ENCODE data around the gene LLPH.

Gene LLPH

DNA sequence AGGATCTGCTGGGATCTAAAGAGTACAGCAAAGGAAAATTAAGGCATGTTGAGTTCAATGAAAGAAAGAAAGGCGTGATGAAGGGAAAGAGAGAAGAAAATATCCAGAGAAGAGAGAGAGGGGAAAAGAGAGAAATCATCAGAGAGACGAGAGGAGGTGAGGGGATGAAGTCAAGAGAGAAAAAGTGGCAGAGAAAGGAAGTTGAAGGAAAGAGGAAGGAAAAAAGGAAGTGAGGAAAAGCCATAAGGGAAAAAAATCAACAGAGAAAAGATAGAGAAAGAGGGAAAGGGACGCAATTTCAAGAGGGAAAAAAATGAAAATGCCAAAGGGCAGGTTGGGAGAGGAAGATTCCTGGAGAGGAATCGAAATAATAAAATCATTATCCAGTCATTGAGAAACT lies 40.4 kb downstream of the LLPH start:
- DNase-seq (ENCODE audit: low read depth) = no peak

- no peak for DNase-seq (ENCODE audit: low read depth)
These were observed 43.1 kb downstream of the LLPH start for GRCh38 chr12:66087365-66087943.

GRCh38 chr12:66085998-66086397 lies 44.6 kb downstream of the LLPH start:
- no peak for DNase-seq (ENCODE audit: low read depth)

DNA sequence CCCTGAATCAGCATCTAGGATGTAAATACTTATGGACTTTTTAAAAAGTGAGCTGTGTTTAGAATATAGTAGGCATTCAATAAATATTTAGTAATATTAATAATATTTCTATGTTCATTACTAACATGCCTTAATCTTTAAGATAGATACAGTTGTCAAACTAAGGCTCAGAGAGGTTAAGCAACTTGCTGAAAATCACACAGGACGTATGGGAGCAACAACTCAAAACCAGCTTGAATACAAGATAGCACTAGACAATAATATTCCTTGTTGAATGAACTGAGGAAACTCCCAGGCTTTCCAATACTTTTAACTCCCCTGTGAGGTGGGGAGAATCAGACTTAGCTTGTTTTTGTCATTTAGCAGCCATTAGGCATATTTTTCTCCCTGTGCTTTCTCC lies 45.3 kb downstream of the LLPH start:
- no peak for DNase-seq (ENCODE audit: low read depth)

DNA sequence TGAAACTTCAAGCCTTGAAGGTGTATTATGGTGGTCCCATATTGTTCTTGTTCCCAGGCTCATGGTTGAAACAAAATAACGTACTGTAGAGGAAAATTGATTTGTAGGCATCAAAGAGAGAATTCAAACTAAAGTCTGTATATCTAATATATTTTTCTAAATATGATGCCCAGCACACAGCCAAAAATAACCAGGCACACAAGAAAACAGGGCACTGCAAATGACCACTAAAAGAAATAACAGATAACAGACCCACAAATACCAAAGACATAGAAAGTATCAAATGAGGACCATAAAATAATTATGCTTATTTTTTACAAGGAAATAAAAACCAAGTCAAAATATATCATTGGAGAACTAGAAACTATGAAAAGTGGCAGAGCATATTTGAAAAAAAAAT lies 46.8 kb downstream of the LLPH start:
- no peak for DNase-seq (ENCODE audit: low read depth)

DNA sequence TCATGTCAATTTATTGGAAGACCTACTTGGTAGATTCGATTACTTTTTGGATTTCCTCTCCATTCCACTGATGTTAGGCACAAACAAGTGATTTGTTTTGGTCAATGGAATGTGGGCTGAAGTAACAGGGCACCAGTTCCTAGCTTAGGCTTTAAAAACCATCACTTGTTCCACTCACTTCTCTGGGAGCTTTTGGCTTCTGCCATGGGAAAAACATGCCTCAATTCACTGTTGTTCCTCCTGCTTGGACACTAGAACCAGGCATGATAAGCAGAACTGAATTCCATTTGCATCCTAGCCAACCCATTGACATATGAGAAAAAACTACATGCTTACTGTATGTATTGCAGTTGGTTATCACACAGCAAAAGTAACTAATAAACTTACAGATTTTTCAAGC lies 47.8 kb downstream of the LLPH start:
- no peak for DNase-seq (ENCODE audit: low read depth)

- no peak for DNase-seq (ENCODE audit: low read depth)
These were observed 49.8 kb downstream of the LLPH start for GRCh38 chr12:66080791-66081190.

- no peak for DNase-seq (ENCODE audit: low read depth)
These were observed 53.0 kb downstream of the LLPH start for GRCh38 chr12:66077542-66077941.

DNA sequence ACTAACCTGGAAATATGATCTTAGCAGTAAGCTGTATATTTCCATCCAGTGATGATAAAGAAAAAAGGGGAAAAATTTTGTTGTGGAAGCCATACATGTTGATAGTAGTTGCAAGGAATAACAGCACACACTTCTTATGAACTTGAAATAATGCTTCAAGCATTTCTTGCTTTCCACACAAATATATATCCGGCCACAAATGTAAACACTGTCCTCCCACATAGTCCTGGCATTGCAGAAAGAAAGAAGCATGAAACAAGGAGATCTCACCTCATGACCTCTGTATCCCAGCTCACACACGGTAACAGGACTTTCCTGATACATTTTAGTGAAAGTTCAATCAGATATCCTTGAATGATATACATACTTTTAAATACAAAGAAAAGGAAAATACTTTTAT lies 56.0 kb downstream of the LLPH start:
- DNase-seq (ENCODE audit: low read depth) = no peak

DNA sequence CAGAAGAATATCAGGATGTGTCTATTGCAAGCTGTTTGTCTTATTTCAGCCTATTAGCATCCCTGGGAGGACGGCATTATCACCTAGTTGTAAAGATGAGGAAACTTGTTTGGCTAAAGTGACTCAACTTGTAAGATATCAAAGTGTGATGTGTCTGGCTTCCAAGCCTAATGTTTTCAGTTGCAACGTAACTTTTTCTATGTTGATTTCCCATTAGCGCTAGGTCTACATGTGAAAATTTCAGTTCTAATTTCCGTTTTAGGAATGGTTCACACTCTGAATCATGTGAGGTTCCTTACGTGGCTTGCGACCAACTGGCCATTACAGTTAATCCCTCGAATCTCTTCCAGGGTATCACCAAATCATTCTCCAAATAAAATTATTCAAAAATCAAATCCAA lies 58.0 kb downstream of the LLPH start:
- DNase-seq (ENCODE audit: low read depth) = no peak

DNA sequence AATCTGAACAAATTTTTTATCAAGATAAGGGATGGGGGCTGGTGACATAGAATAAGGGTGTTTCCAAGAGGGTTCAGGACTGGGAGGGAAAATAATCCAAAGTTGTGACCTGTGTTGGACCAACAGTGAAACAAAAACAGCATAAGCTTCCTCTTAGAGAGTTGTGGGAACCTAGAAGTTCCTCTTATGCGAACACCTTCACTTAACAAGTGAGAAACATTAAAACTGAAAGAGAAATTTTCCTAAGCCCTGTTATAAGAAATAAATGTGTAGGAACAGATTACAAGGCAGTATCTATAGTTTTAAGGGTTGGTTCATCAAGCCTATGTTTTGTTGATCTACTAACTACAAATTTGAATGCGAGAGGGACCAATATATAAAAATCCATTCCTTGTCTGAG lies 58.4 kb downstream of the LLPH start:
- no peak for DNase-seq (ENCODE audit: low read depth)

- DNase-seq (ENCODE audit: low read depth) = no peak
These were observed 59.0 kb downstream of the LLPH start for GRCh38 chr12:66071549-66071948.

DNA sequence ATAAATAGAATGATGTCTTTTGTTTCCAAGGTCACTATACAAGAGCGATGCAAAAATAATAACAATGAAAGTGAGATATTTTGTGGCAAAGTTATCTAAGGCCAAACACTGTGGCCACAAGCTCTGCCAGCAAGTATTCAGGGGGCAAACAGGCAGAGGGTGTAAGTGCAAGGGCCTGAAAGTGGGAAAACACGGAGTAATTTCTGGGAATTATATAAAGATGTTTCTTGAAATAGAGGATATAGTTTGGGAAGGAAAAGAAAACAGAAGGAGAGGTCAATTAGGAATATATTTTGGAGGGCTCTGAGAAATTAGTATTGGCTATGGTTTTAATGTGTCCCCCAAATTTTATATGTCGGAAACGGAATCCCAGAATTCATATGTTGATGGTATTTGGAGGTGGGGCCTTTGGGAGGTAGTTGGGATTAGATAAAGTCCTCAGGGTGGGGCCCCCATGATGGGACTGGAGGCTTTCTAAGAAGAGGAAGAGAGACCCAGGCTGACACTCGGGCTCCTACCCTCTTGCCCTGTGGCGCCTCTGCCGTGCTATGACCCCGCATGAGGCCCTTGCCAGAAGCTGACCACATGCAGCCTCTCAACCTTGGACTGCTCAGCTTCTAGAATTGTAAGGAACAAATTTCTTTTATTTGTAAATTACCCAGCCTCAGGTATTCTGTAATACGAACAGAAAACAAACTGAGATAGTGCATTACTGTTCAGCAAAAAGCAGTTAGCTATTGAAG lies 60.0 kb downstream of the LLPH start:
- DNase-seq (ENCODE audit: low read depth) = no peak

DNA sequence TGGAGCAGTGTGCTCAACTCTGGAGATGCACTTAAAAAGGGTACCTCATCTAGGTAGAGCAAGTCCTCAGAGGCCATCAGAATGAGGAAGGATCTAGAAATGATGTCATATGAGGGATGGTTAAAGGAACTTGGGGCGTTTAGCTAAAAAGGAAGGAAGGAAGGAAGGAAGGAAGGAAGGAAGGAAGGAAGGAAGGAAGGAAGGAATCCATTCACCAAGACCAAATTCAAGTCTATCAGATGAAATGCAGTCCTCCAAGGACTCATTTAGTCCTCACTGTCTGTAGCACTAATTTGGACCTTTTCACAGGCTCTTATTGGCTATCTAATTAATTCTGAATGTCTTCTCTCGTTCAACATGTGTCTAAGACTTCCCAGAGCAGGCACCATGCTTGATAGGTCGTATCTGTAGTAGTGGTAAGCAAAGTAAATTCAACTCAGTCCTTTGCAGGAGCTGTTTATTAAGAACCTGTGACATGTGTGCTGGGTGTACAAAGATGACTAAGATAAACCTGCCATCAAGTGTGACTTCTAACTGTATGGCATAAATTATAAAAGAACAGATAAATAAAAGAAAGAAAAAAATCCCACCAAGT lies 63.5 kb downstream of the LLPH start:
- no peak for DNase-seq (ENCODE audit: low read depth)
